Tibial artery (tissue), 4 donors: Measurements from ENCODE around the gene TXNDC11.

Experiments
- DNase-seq, 2 donors: peaks; one replicate each; pipeline ENCODE4 v3.0.0-alpha.2; 2019
- H3K27ac ChIP-seq, 2 donors: fragments of 200-600 bp; sonication (generic) in 1 of 2; 1 replicate in 1 of 2; 2 replicates in 1 of 2; pipeline ENCODE4 v1.5.1; 2018 to 2019; ENCODE audit warnings: mild to moderate bottlenecking in 1 of 2
- H3K27me3 ChIP-seq, 2 donors: fragments of 200-600 bp; sonication (generic) in 1 of 2; one replicate each; pipeline versions ENCODE4 v1.5.1 to v1.6.0; 2016 to 2019
- H3K36me3 ChIP-seq, 3 donors: fragments of 200-600 bp; sonication (generic) in 2 of 3; one replicate each; pipeline ENCODE4 v1.5.1; 2016 to 2019; ENCODE audit warnings: mild to moderate bottlenecking in 2 of 3
- H3K4me1 ChIP-seq, 4 donors: fragments of 200-600 bp; sonication (generic) in 2 of 4; 1 replicate in 3 of 4; 2 replicates in 1 of 4; pipeline ENCODE4 v1.5.1; 2016 to 2019
- H3K4me3 ChIP-seq, 2 donors: fragments of 200-600 bp; sonication (generic) in 1 of 2; 1 replicate in 1 of 2; 2 replicates in 1 of 2; pipeline ENCODE4 v1.5.1; 2018 to 2019; ENCODE audit warnings: mild to moderate bottlenecking in 2 of 2
- H3K9me3 ChIP-seq, 3 donors: fragments of 200-600 bp; sonication (generic) in 1 of 3; one replicate each; pipeline ENCODE4 v1.5.1; 2016 to 2019
- intact Hi-C: fragments of 100-400 bp; cut with DNase I; formaldehyde crosslinking; loops from one replicate; pipeline ENCODE4 v1.15.0; 2023; ENCODE audit warnings: low total_unique reads
- TF ChIP-seq, protein P1 (sequence below), 2 experiments: fragments of 200-600 bp in 1 of 2; fragments of 450-650 bp in 1 of 2; IDR thresholded peaks; one replicate each; pipeline ENCODE4 v1.5.1; 2017 to 2019; ENCODE audit warnings: antibody characterized with exemption in 2 of 2, mild to moderate bottlenecking in 1 of 2, moderate library complexity in 1 of 2

TXNDC11 gene

DNA sequence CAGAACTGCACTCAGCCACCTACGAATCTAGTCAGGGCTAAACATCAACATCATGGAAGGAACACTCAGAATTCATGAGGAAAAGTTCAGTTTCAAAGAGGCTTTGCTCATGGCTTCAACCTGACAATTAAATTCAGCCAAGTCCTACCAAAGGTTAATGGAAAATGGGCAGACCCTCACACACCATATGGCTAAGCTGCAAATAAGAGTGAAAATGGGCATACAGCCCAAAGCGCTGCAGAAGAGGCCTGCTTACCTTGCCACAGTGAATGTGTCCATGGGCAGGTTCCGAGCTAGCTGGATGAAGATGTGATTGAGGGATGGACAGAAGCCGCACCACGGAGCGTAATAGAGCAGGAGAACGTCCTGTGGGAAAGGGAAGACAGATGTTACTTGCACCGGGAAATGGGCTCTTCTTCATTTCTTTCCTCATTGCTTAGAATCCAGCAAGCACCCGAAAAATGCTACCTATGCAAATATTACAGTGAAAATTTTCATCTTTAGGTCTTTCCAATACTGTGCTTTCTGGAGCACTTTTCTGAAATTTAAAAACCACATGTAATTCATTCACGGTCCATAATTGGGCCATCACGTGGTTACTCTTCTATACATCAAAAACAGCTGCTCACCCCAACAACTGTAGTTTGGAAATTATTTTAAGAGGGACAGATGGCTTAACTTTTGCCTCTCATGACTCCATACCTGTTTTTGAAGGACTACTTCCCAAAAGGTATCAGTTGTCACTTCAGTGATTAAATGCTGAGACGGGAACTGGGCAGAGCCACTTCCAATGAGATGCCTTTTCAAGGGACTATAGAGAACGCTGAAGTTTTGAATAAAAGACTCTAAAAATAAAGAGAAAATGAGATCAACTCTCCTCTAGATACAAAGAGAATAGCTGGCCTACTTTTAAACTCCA lies 54.8 kb downstream of the TXNDC11 start:
- intact Hi-C loops: no loop called here
- no peaks in the 10 kb centered on the region for H3K27me3 ChIP-seq
- TF ChIP-seq, protein P1, sequence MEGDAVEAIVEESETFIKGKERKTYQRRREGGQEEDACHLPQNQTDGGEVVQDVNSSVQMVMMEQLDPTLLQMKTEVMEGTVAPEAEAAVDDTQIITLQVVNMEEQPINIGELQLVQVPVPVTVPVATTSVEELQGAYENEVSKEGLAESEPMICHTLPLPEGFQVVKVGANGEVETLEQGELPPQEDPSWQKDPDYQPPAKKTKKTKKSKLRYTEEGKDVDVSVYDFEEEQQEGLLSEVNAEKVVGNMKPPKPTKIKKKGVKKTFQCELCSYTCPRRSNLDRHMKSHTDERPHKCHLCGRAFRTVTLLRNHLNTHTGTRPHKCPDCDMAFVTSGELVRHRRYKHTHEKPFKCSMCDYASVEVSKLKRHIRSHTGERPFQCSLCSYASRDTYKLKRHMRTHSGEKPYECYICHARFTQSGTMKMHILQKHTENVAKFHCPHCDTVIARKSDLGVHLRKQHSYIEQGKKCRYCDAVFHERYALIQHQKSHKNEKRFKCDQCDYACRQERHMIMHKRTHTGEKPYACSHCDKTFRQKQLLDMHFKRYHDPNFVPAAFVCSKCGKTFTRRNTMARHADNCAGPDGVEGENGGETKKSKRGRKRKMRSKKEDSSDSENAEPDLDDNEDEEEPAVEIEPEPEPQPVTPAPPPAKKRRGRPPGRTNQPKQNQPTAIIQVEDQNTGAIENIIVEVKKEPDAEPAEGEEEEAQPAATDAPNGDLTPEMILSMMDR (IDR thresholded peaks at IDR 0.05): no peak
- H3K4me3 ChIP-seq: no peak overlapping the region
- peak overlapping the region; percentile 2 to 50 for H3K27ac ChIP-seq
- no peaks in the 10 kb centered on the region for H3K9me3 ChIP-seq
- no peak for DNase-seq
- peaks cover 0 to 57% (median 30%) of the 10 kb centered on the region in 4 donors for H3K4me1 ChIP-seq
- H3K36me3 ChIP-seq: peaks cover 27 to 77% (median 52%) of the 10 kb centered on the region in 3 donors

DNA sequence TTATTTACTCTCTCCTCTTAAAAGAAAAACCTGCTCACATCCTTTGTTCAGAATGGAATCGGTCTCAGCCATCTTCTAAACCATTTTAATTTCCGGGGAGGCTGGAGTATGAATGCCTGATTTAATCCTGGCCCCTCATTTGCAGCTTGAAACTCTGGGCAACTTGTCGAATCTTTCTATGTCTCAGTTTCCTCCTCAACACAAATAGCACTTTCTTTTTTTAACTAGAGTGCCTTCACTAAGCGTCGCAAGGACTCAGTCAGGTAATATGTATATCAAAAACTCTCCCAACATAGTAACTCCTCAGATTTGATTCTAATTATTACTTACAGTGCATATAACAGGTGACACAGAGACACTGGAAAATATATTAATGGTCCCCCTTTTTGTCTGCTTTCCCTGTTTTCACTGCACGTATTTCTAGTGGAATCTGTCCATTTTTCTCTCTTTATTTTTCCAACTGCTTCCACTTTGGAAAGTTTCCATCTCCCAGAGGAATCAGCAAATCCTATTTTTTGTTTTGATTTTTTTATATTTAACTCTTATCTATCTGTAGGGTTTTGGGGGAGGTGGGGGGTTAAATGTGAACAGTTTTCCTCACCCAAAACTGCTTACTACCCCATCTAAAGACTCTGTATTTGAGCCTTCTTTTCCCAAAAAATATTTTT lies 55.8 kb downstream of the TXNDC11 start:
- peaks cover 26 to 70% (median 50%) of the 10 kb centered on the region in 3 donors for H3K36me3 ChIP-seq
- no peak overlapping the region for H3K4me3 ChIP-seq
- DNase-seq: no peak
- no peaks in the 10 kb centered on the region for H3K27me3 ChIP-seq
- H3K9me3 ChIP-seq: no peaks in the 10 kb centered on the region
- intact Hi-C loops: no loop called here
- H3K27ac ChIP-seq: peak overlapping the region; percentile 2 to 50
- H3K4me1 ChIP-seq: peaks cover 0 to 67% (median 37%) of the 10 kb centered on the region in 4 donors
- TF ChIP-seq, protein P1 (IDR thresholded peaks at IDR 0.05): no peak

DNA sequence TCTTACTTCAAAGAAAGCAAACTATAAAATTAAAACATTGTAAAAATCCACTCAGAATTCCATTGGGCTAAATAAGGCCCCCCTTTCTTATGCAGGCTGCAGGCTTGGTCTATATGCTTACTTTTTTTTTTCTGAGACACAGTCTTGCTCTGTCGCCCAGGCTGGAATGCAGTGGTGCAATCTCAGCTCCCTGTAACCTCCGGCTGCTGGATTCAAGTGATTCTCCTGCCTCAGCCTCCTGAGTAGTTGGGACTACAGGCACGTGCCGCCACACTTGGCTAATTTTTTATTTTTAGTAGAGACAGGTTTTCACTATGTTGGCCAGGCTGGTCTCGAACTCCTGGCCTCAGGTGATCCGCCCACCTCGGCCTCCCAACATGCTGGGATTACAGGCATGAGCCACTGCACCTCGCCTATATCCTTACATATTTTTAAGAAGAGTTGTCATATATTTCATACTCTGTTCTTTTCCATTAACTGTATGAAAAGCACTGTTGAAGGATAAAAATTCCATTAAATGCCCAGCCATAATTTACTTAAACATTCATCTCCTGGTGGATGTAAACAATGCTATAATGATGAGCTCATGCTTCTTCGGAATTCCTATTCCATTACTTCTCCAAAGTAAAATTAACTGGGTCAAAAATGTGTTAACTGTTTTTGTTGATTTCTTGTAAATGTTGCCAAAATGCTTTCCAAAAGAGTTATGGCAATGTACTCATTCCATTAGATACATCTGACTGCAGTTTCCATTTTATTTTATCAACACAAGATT lies 56.6 kb downstream of the TXNDC11 start:
- Histone ChIP-seq H3K4me3 (no peak overlapping the region), H3K4me1 (peaks cover 0 to 67% (median 42%) of the 10 kb centered on the region in 4 donors), H3K27ac (peak overlapping the region; percentile 2 to 50), H3K36me3 (peaks cover 18 to 66% (median 42%) of the 10 kb centered on the region in 3 donors), H3K9me3 (no peaks in the 10 kb centered on the region), H3K27me3 (no peaks in the 10 kb centered on the region)
- no peak for DNase-seq
- TF ChIP-seq, protein P1 (IDR thresholded peaks at IDR 0.05): no peak
- intact Hi-C loops: no loop called here

DNA sequence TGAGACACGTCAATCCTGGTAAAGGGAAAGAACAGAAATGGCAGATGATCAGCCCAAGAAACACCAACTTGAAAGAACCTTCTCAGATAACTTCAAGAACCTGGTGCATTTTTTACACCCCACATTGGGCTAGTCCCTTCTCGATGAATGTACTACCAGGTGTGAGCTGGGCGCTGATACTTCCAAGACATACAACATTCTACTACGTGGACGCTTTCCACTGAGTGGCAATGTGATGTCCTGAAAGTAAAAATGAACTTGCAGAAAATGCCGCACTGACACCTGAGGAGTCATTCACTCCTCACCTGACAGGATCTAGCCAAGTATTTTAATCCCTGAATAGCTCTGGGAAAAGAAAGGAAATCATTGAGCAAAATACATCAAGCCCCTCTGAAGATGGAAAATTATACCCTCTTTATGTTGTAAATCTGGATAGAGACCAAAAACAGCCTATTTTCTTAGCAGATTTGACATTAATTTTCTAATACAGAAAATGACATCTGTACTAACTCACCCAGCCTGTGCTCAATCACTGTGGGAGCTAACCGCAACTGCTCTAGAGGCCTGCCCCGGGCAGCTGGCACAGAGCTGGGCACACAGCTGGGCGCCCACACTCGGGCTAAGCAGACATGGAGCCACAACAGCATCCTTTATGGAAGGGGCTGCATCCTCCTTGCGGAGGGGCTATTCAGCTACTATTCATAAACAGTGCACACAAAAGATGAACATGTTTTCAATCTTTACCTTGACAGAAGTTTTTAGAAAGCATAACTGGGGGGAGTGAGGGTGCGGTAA lies 58.2 kb downstream of the TXNDC11 start:
- Histone ChIP-seq H3K27ac (no peak overlapping the region), H3K36me3 (peaks cover 24 to 67% (median 43%) of the 10 kb centered on the region in 3 donors), H3K27me3 (no peaks in the 10 kb centered on the region), H3K9me3 (no peaks in the 10 kb centered on the region), H3K4me3 (no peak overlapping the region), H3K4me1 (peaks cover 0 to 59% (median 44%) of the 10 kb centered on the region in 4 donors)
- intact Hi-C loops: no loop called here
- no peak for DNase-seq
- TF ChIP-seq, protein P1 (IDR thresholded peaks at IDR 0.05): no peak

DNA sequence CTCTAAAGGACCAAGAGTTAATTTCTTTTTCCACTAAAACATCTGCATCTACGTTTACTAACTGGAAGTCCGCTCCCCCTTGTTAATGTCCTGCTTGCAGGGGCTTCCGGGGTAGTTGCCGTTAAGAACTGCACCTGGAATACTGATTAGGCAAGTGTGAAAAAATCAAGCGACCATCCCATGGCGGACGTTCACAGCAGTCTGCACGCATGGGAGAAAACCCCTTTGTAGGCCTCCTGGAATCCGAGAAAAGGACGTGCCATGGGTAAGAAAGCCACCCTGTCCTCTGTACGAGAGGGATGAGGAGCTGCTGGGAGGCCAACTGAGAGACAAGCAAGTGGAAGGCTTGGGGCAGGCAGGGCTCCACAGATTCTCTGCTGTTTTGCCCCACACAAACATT lies 59.5 kb downstream of the TXNDC11 start:
- H3K27me3 ChIP-seq: no peaks in the 10 kb centered on the region
- H3K9me3 ChIP-seq: no peaks in the 10 kb centered on the region
- H3K4me3 ChIP-seq: no peak overlapping the region
- H3K27ac ChIP-seq: peak overlapping the region in 1 of 2 donors; percentile 17
- TF ChIP-seq, protein P1 (IDR thresholded peaks at IDR 0.05): no peak
- intact Hi-C loops: no loop called here
- H3K4me1 ChIP-seq: peaks cover 0 to 65% (median 46%) of the 10 kb centered on the region in 4 donors
- H3K36me3 ChIP-seq: peaks cover 31 to 79% (median 56%) of the 10 kb centered on the region in 3 donors
- DNase-seq: no peak
